22Rv1 (cell line): ENCODE measurements around the gene TMEM150B.

Source experiments
- H3K27ac ChIP-seq: fragments of 450-650 bp; 2 replicates; pipeline ENCODE4 v1.5.1; 2017
- ZFX ChIP-seq: fragments of 450-650 bp; IDR thresholded peaks from 2 replicates; pipeline ENCODE4 v1.6.1; 2017; ENCODE audit warnings: antibody characterized with exemption, borderline replicate concordance
- TF ChIP-seq, protein P1 (sequence below): fragments of 450-650 bp; IDR thresholded peaks from 2 replicates; pipeline ENCODE4 v1.5.1; 2017; ENCODE audit warnings: mild to moderate bottlenecking

The TMEM150B gene

DNA sequence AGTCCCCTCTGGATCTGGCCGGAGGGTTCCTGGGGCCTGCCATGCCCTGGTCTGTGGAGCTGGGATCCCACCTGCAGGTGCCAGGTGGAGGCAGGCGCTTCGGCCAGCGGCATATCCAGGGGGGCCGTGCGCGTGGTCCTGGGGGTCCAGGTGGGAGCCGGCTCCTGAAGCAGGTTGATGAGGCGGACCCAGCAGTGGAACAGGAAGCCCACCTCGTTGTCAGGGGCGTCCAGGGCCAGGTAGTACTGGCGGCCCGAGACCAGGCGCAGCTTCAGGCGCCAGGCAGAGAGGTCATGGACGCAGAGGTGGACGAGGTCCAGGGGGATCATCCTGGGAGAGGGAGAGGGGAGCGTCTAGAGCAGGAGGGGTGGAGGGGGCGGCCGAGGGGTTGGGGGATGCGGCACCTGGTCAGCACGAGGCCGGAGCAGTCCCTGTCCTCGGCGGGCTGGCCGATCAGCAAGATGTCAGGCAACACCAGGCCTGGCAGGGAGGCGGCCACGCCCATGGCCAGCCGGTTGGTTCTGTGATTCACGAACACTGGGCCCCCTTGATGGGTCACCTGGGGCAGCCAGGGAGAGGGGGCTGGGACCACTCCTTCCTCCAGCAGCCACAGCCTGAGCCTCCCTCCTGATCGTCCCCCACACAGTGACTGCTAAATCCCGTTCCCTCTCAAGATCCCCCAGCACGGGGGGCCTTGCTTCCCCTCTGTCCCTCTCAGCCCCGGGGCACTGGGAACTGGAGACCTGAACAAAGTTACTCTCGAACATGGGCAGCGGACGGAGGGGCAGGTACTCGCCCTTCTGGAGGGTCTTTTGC lies 37.2 kb upstream of the TMEM150B start:
- TF ChIP-seq, protein P1, sequence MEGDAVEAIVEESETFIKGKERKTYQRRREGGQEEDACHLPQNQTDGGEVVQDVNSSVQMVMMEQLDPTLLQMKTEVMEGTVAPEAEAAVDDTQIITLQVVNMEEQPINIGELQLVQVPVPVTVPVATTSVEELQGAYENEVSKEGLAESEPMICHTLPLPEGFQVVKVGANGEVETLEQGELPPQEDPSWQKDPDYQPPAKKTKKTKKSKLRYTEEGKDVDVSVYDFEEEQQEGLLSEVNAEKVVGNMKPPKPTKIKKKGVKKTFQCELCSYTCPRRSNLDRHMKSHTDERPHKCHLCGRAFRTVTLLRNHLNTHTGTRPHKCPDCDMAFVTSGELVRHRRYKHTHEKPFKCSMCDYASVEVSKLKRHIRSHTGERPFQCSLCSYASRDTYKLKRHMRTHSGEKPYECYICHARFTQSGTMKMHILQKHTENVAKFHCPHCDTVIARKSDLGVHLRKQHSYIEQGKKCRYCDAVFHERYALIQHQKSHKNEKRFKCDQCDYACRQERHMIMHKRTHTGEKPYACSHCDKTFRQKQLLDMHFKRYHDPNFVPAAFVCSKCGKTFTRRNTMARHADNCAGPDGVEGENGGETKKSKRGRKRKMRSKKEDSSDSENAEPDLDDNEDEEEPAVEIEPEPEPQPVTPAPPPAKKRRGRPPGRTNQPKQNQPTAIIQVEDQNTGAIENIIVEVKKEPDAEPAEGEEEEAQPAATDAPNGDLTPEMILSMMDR = no peak
- no peak for TF ChIP-seq ZFX
- no peak overlapping the region for H3K27ac ChIP-seq

DNA sequence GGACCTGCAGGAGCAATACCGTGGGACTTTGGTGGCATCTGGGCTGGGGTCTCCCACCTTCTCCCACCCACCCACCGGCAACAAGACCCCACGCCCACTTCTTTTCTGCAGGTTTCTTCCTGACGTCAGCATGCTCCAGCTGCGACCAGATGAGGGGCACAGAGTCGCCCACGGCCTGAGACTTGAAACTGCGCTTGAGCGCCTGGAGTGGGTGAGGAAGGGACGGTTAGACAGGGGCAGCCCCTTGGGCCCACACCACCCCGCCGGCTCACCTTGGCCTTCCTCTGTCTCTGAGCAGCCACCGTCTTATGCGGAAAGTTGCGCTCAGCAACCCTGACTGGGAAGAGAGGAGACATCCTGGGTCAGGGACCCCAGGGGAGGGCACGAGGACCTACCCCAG lies 35.8 kb upstream of the TMEM150B start:
- H3K27ac ChIP-seq = no peak overlapping the region
- TF ChIP-seq, protein P1 = no peak
- TF ChIP-seq ZFX = no peak

DNA sequence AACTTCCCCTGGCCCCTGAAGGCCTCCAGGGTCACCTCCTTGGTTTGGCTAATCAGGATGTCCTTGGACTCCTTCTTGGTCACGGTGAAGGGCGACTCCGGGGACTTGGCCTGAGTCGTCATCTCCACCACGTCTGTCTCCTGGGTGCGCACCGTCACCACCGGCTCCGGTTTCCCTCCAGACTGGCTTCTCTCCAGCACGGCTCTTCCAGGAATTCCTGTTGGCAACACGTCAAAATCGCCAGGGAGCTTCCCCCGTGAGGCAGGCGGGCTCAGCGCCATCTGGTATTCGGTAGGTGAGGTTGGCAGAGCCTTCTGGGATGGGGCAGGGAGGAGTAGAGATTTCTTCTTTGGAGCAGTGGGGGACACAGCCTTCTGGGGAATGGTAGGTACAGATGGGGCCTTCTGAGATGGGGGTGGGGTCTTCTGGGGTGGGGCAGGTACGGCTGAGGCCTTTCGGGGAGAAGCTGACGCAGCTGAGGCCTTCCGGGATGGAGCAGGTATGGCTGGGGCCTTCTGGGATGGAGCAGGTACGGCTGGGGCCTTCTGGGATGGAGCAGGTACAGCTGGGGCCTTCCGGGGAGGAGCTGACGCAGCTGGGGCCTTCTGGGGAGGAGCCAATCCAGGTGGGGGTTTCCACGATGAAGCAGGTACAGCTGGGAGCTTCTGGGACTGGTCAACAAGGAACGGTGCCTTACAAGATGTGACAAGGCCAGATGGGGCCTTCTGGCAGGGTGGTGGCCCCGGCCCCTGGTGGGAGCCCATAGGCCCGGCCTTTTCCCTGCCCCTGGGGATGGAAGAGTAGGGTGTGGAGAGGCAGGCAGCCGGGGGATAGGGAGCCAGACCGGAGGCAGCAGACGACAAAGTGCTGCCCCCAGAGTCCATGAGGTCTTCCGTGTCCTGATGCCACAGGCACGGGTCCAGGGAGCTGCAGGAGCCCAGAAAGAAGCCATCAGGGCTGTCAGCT lies 34.1 kb upstream of the TMEM150B start:
- TF ChIP-seq, protein P1 = no peak
- TF ChIP-seq ZFX = no peak
- no peak overlapping the region for H3K27ac ChIP-seq

DNA sequence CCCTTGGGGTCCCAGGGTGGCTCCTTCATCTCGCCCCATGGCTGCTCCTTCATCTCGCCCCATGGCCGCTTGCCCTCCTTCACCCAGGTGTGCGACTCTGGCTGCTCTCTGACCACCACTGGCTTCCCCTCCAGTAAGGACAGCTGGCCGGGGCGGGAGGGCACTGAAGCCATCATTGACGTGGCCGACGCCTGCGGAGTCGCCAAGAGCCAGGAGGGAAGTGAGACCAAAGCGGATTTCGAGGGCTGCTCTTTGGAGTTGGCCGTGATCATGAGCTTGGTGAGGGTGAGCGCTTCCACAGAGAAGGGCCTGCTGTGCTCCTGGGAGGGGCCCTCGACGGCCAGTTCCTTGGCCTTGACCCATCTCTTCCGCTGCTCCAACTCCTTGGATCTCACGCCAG lies 33.4 kb upstream of the TMEM150B start:
- TF ChIP-seq, protein P1 = no peak
- TF ChIP-seq ZFX = no peak
- no peak overlapping the region for H3K27ac ChIP-seq

DNA sequence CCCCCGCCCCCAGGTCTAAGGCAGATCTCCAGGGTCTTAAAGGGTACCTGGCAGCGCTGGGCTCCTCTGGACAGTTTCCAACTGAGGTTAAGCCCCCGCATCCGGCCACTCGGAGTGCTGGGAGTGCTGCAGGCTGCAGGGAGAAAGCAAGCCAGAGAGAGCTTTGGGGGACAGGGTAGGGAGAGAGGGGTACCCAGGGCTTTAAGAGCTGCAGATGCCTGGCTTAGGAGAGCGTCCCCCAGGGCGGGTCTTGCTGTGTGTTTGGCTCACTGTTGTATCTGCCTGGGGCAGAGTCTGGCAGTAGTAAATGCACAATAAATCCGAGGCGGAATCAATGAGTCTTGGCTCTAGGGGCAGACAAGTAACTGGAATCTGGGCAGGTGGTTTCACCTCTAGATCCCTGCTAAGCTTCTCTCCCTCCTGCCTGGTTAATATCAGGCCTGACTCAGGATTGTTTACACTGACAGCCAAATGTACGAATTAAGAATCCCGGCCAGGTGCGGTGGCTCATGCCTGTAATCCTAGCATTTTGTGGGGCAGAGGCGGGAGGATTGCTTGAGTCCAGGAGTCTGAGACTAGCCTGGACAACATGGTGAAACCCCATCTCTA lies 30.2 kb upstream of the TMEM150B start:
- TF ChIP-seq, protein P1 = no peak
- TF ChIP-seq ZFX = no peak
- no peak overlapping the region for H3K27ac ChIP-seq

DNA sequence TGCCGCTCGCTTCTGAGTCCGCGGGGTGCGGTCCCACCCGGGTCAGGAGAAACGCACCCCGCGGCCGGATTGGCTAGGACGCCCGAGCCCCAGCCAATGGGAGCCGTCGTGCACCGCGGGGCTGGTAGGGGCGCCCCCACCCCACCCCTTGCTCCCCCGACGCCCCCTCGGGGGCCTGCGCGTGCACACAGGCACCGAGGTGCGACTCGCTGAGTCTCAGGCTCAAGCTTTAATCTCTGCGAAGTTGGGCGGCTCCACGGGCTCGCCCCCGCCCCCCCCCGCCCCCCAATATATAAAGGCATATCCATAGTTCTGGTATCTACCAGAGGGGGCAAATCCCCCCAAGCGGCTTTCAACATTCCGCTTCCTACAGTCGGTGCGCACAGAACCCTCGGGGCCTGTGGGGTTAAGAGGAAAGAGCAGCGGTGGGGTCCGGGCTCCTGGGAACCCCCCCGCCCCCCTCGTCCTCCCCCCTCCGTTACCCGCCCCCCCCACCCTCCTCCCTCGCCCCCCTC lies 29.6 kb upstream of the TMEM150B start, which contains the start of gene COX6B2:
Gene COX6B2 (minus strand): TSS at position 22 of the 515 bp plus-strand sequence. CDS start 198 bp downstream, outside the sequence.
- no peak for TF ChIP-seq ZFX
- TF ChIP-seq, protein P1 = no peak
- H3K27ac ChIP-seq = no peak within 1 kb of the TSS
